Measurements from ENCODE around the gene CMA1. TPM values are rescaled to one million over a fixed set of nuclear protein-coding genes. Genes with fewer than 3 reads are reported as not detected.

CMA1 gene
- total RNA-seq, 1 experiment from 2014 or later: not detected

DNA sequence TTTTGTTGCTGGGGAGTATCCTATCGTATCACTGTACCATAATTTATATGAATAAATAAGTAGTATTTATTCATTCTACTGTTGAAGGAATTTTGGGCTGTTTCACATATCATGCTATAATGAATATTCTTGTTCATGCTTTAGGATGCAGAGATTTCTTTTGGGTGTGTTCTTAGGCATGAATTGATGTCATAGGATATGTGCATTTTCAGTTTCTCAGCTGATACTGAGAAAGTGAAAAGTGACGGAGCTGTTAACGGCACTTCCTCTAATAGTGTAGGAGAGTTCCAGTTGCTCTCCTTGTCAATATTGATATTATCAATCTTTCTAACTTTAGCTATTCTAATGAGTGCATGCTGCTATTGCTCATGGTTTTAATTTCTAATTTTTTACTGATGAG is 42.3 kb downstream of the CMA1 start:
- DNase-seq (ENCODE audit: low read depth): no peak

DNA sequence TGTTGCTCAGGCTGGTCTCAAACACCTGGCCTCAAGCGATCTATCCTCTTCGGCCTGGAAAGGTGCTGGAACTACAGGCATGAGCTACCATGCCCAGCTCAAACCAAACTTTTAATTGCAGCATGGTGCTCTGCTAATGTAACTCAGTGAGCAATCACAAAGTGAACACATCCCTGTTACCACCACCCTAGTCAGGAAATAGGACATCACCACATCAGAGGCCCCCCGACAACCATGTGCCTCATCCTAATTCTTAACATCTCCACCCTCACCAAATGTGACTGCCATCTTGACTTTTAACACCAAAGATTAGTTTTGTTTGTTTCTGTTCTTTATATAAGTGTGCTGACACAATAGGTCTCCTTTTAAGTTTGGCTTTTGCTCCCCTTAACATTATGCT is 42.7 kb downstream of the CMA1 start:
- no peak for DNase-seq (ENCODE audit: low read depth)

GRCh38 chr14:24463884-24464785 is 43.9 kb downstream of the CMA1 start:
- DNase-seq (ENCODE audit: low read depth): no peak

GRCh38 chr14:24463017-24463883 is 44.8 kb downstream of the CMA1 start:
- DNase-seq (ENCODE audit: low read depth): no peak

- DNase-seq (ENCODE audit: low read depth): no peak
These were observed 46.7 kb downstream of the CMA1 start for GRCh38 chr14:24461336-24461735.

GRCh38 chr14:24459331-24459730 is 48.7 kb downstream of the CMA1 start:
- no peak for DNase-seq (ENCODE audit: low read depth)

DNA sequence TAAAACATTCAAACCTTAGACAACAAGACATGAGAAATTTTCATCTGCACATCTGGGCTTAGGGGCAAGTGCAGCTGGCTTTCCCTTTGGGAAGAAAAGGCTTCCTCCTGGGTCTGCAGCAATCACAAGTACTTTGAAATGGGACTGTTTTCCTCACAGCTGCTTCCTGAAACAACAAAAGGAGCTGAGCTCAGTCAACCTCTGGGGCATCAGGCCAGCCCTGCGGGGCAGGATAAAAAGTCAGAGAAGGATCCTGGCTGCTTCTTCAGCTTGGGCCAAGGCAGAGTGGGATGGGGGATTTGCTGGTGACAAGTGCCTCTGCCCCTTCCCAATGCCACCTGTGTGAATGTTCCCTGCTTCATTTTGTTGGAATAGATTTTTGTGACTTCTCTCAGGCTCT is 49.3 kb downstream of the CMA1 start:
- DNase-seq (ENCODE audit: low read depth): no peak

GRCh38 chr14:24456980-24457379 is 51.1 kb downstream of the CMA1 start:
- no peak for DNase-seq (ENCODE audit: low read depth)

Other genes starting within 250 kb of the CMA1 start
- 0.60 and 0.78 TPM in 2 replicates for gene TGM1, start 245.1 kb downstream of the CMA1 start, total RNA-seq (2014; rRNA removed; shearing (Covaris generic))
- gene RABGGTA, start 236.7 kb downstream of the CMA1 start, total RNA-seq (2014; rRNA removed; shearing (Covaris generic)): 15.8 and 20.2 TPM in 2 replicates
- gene DHRS1, start 208.5 kb downstream of the CMA1 start, total RNA-seq (2014; rRNA removed; shearing (Covaris generic)): 12.6 and 15.6 TPM in 2 replicates
- gene NOP9, start 208.4 kb downstream of the CMA1 start, total RNA-seq (2014; rRNA removed; shearing (Covaris generic)): 10.7 and 10.8 TPM in 2 replicates
- not detected in 2 replicates for gene CIDEB, start 200.3 kb downstream of the CMA1 start, total RNA-seq (2014; rRNA removed; shearing (Covaris generic))
- gene LTB4R2, start 198.1 kb downstream of the CMA1 start, total RNA-seq (2014; rRNA removed; shearing (Covaris generic)): 0.72 and 0.88 TPM in 2 replicates
- gene LTB4R, start 196.8 kb downstream of the CMA1 start, total RNA-seq (2014; rRNA removed; shearing (Covaris generic)): 0.48 and 0.59 TPM in 2 replicates
- not detected in 2 replicates for gene ADCY4, start 173.2 kb downstream of the CMA1 start, total RNA-seq (2014; rRNA removed; shearing (Covaris generic))
- 0.60 and 1.3 TPM in 2 replicates for gene RIPK3, start 168.3 kb downstream of the CMA1 start, total RNA-seq (2014; rRNA removed; shearing (Covaris generic))
- 10.6 and 13.1 TPM in 2 replicates for gene NFATC4, start 140.1 kb downstream of the CMA1 start, total RNA-seq (2014; rRNA removed; shearing (Covaris generic))
- 0.36 and 0.39 TPM in 2 replicates for gene NYNRIN, start 109.3 kb downstream of the CMA1 start, total RNA-seq (2014; rRNA removed; shearing (Covaris generic))
- 0.72 and 1.3 TPM in 2 replicates for gene CBLN3, start 78.6 kb downstream of the CMA1 start, total RNA-seq (2014; rRNA removed; shearing (Covaris generic))
- 18.4 and 23.1 TPM in 2 replicates for gene KHNYN, start 78.3 kb downstream of the CMA1 start, total RNA-seq (2014; rRNA removed; shearing (Covaris generic))
- gene SDR39U1, start 65.5 kb downstream of the CMA1 start, total RNA-seq (2014; rRNA removed; shearing (Covaris generic)): 12.1 and 17.1 TPM in 2 replicates
- not detected in 2 replicates for gene CTSG, start 68.0 kb upstream of the CMA1 start, total RNA-seq (2014; rRNA removed; shearing (Covaris generic))
- not detected in 2 replicates for gene GZMH, start 101.4 kb upstream of the CMA1 start, total RNA-seq (2014; rRNA removed; shearing (Covaris generic))
- not detected in 2 replicates for gene GZMB, start 125.9 kb upstream of the CMA1 start, total RNA-seq (2014; rRNA removed; shearing (Covaris generic))